DMS 273 (cell line): ENCODE measurements around the gene SYNC.
A peak's percentile ranks its signal among the peaks of the same experiment; 100 is the strongest.

Experiments
- DNase-seq: peaks from one replicate; lab custom pipeline; 2025; ENCODE audit not compliant: unreplicated experiment; lab: John Stamatoyannopoulos, UW

The SYNC gene

DNA sequence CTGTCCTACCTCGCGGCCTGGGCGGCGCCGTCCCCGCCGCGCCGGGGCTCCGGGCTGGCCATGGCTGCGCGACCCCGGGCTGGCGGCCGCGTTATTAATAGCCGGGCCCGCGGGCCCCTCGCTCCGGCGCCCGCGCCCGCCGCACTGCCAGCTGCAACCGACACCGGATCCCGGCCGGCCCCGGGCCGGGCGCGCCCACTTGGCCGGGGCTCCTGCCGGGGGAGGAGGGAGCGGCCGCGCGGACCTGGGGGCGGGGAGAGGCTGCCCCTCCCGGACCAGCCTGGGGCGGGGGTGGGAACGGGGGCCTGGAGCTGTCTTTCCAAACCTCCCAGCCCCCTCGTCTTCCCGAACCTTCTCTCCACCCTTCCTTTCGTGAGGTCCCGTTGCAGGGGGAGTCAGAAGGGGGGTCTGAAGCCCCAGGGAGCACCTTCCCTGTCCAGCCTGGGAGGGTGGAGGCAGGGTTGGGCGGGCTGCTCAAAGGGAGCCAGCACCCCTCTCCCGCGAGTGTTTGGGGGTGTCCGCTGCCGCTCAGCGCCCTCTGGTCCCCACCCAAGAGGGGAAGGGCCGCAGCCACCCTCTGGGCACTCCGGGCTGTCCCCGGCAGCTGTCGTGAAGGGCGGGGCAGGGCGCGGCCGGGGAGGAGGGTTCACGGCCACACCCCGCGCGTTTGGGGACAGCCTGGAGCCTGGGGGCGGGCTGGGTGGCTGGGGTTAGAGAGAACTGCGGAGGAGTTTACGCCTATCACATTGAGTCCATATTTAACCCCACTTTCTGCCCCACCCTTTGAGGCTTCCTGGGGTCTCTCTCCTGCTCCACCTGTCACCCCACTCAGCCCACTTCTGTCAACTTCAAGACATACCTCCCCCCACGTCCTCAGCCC lies at the start of gene SYNC:
TSS of gene SYNC (minus strand) at position 172 of the 880 bp plus-strand sequence. CDS start at position 62, 110 bp downstream.
- DNase-seq: peak; percentile 71

DNA sequence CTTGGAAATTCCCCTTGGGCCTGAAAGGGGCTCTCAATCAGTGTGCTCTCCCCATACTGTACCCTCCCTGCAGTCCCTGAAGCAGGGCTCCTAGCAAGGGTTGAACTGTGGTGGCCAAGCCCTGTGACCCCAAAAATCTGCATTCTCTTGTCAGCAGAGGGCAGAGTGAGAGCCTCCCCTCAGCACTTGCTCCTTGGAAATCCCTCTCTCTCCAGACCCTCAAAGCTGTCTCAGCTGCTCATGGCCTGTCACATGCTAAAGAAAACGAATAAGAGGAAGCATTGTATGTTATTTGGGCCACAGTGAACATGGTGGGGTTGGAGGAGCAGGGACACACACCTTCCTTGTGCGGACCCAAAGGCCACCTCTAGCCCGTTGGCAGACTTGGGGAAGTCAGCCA lies 47.2 kb upstream of the SYNC start:
- no peak for DNase-seq

DNA sequence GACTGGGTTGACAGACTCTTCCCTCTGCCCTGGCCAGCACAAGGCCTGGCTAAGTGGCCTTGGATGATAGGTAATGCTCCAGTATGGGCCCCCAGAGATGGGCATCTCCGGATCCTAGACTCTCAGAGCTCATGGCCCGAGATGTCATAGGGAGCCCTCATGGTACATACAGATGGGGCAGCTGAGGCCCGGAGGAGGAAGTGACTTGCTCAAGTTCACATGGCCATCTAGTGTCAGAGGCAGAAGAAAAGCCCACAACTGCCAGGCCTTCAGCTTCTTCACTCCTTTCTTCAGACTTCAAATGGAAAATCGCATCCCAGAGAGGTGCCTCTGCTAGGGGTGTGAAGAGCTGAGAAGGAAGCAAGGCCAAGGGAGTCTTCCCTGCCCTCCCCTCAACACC lies 46.8 kb upstream of the SYNC start:
- DNase-seq: no peak

DNA sequence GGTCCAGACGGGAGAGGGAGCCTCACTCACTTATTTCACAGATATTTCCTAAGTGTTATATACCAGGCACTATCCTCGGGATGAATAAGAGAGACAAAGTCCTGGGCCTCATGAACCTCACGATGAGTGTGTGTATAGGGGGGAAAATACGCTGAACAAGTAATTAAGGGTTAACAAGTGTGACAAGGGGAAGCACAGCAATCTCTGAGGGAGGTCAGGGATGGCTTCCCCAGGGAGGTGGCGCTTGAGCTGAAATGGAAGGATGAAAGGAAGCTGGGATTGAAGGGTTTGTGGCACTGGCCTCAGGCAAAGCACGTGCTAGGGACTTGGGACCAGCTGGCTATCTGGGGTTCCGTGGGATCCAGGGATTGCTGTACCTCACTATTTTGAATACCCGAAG lies 46.4 kb upstream of the SYNC start:
- no peak for DNase-seq

DNA sequence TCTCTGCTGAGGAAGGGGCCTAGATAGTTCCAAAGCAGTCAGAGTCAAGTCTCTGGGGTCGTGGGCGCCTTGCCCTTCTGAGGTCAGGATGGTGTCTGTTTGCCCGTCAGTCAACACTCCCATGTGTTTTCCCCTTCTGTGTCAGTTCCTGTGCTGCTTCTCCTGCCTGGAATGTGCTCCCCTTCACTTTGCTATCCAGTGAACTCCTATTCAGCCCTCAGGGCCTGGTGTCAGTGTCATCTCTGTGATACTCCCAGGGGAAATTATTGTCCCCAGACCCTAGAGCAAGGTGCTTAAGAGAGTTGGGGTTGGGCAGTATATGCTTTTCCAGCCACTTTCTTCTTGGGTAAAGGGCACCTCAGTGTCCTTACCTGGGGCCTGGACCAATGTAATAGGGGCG lies 45.8 kb upstream of the SYNC start:
- DNase-seq: no peak

DNA sequence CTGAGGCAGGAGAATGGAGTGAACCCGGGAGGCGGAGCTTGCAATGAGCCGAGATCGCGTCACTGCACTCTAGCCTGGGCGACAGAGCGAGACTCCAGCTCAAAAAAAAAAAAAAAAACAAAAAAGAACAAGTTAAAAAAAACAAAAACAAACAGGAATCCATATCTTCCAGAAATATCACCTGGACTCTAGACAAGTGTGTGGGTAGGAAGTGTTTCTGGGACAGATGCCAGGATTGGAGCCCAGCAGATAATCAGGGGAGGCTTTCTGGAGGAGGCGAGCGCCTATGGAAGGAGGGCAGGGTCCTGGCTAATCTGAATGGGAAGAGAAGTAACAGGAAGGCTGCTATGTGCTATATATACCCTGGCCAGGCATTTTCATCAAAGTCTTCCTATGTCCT lies 43.6 kb upstream of the SYNC start:
- no peak for DNase-seq

DNA sequence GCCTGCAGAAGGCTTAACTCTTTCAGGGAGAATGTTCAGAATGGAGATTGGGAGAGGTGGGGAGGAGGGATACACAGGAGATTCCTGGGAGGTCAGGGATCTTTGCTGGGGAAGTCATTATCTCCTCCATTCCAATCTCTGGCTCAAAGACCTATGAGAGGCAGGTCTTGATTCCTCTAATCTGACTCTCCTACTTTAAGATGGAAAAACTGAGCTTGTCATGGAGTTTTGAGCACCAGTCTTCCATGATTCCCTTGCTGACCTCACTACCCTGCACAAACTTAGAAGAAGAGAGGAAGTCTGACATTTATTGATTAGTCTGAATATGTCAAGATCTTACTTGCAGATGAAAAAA lies 41.5 kb upstream of the SYNC start:
- no peak for DNase-seq

DNA sequence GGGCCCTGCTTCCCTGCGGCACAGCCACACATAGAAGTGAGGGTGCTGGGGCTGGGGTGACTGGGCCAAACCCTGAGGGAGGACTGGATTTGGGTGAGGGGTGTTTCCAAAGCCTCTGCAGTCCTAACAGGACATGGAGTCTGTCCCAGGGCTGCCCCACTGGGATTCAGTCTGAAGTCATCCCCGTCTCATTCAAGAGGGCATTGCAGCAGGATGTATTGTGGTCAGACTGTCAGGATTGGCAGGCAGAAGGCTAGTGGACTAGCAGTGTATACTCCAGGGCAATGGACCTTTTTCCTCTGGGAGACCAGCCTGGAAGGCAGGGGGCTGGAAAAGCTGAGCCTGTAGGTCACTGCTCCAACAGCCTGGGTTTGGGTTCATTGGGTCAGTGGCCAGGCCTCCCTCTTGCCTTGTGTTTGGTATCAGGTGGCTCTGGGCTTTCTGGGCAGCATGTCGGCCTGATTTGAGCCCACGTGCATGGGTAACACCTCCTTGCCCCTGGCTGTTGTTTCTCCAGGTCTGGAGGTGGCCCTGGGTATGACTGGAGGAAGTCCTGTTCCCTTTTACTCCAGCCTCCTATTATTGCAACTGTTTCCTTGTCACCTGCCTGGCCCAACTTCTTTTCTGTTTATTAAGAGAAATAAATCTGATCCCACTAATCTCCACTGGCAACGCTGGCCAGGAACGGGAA lies 41.0 kb upstream of the SYNC start:
- DNase-seq: no peak

DNA sequence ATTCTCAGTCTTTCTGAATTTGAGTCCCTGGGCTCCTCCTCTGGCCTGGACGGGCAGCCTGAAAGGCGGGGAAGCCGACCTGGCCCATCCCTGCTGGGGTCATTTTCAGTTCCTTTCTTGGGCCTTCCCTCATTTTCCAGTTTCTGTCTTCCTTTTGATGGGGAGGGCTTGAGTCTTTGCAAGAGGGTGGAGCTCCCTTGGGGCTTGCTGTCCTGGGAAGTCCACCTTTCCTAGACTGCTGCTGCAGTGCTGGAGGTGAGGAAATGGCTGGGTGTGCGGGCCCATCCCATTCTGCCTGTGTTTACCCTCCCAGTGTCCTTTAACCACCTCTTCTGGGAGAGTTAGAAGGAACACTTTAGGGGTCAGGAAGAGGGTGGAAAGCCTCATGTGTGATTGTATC lies 40.4 kb upstream of the SYNC start:
- no peak for DNase-seq

DNA sequence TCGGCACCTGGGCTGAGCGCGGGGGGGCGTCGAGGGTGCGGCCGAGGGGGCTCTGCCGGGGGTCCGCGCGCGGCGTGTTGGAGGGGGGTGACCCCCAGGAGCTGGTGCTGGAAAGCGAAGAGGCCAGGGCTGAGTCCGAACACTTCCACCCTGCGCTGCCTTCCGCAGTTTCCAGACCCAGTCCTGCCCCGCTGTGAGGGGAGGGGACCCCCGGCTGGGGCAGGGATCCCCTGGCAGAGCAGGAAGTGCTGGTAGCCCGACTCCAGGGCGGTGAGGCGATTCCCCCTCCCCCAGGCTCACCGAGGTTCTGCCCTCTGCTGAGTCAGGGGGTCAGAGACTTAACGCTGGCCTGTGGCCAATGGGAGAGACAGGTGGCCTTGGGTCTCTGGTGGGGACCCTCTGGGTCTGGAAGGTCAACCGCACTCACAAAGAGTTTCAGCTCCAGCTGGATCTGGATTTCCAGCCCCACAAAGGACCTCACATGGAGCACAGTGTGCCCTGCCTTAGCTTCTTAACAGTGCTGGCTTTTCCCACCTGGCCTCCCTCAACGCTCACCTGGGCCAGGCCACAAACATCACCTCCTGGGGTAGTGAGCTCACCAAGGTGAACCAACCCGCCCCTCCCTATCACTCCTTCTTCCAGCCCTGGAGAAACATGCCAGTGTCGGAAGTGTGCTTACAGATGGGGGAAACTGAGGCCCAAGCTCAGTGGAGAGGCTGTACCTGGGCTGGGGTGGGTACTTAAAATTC lies 39.8 kb upstream of the SYNC start:
- DNase-seq: no peak

DNA sequence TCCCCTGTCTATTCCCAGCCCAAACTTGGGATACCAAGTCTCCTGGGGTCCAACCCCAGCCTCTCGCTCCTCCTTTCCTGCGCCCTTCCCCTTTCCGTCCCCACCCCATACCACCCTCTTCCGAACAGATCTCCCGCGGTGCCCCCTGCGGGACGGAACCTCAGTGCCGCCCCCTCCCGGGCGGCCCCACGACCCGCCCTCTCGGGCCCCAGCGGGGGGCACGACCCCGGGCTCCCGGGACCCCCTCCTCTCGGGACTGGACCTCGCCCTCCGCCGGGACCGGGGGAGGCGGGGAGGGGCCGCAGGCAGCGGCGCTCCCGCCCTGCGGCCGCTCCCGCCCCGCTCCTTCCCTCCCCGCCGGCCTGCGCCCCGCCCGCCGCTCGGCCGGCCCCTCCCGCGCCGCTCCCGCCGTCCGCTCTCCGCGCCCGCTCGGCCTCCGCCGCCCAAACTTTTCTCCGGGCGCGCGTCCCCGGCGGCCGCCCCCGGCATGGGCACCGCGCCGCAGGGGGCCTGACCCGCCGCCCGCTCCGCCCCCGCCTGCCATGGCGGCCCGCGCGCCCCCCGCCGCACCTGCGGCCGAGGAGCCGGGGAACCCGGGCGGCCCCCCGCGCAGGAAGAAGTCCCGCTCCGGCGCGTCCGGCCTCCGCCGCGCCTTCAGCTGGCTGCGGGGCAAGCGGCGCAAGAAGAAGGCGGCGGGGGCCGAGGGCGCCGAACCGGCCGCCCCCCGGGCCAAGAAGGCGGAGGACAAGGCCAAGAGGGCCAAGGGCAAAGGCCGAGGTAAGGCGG lies 39.0 kb upstream of the SYNC start:
- DNase-seq: peak; percentile 67

DNA sequence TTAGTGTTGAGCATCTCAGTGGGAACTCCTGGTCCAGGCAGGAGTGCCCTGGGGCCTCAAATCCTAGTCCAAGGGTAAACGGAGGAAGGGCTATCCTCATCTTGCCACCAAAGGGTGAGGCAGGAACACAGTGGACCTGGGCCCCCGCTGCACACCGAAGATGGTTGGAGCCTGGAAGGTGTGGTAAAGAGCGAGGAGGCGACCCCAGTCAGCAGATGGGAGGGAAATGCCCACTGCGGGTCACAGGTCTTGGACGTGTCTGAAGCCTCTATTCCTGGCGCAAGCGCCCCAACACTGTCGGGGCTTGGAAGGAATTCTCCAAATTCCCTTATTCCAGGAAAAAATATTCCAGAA lies 38.5 kb upstream of the SYNC start:
- DNase-seq: no peak

DNA sequence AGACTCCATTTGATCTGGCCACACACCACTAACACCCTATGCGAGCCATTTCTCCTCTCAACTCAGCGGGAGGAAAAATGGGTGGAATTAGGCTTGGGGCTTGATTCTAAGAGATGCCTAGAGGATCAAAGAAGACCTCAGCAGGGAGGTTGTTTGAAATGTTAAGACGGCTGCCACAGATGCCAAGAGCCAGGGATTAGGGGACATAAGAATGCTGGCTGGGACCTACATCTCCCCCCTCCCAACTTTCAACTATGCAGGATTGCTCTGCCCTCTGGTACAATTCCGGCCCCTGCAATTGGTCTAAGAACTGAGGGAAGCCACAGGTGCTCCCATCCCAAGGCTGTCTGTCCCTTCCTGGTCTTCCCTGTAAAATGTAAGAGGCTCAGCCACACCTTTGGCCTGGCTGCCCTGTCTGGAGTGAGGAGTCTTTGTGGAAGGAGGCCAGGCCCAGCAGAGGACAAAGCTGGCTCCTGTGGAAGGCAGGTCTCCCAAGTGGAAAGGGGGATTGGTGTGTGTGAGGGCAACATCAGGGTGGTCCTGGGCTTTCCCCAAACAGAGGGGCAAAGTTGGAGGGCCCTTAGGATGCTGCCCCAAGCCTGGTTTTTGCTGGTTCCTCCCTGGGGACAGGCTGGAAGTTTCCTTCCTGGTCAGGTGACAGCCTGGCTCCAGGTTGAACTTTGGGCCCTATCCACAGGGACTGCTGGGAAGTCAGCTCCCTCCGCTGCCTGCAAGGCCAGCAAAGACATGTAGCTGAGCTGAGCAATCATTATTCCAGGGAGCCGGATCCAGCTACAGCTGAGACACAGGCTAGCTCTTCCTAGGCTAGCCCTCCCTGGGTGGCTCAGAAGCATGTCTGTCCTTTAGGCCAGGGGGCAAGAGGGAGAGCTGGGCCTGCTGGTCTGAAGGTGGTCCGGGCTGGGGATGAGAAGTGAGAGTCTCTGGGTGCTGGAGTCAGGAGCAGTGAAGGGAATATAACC lies 34.5 kb upstream of the SYNC start:
- no peak for DNase-seq

DNA sequence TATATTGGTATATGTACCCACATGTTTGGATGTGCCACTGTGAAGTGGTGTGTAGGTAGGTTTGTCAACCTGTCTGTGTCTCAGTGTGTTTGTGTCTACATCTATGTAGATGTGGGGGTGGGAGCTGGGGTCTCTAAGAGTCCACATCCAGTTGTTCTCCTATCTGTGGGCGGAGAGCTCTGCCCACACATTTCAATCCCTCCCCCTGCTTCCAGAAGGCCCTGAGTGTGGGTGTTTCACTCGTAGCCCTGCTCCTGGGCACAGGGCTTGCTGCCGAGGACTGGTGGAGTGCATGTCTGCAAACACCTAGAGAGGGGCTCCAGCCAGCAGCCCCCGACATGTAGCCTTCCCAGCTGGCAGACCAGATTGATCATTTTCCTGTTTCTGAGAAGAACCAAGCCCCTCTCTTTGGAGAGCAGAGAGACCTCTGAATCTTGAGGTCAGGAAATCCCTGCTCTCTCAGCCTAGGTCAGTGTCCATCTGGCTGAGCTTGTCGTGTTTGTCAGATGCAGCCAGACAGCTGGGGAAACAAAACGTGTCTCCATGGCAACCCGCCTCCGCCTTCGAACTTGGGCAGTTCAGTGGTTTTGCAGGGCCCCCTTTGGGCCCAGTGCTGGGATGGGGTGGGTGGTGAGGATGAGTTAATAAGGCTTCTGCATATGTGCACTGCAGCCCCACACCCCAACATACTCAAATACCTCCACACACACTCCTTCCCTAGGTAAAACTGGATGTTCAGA lies 31.2 kb upstream of the SYNC start:
- peak; percentile 62 for DNase-seq

DNA sequence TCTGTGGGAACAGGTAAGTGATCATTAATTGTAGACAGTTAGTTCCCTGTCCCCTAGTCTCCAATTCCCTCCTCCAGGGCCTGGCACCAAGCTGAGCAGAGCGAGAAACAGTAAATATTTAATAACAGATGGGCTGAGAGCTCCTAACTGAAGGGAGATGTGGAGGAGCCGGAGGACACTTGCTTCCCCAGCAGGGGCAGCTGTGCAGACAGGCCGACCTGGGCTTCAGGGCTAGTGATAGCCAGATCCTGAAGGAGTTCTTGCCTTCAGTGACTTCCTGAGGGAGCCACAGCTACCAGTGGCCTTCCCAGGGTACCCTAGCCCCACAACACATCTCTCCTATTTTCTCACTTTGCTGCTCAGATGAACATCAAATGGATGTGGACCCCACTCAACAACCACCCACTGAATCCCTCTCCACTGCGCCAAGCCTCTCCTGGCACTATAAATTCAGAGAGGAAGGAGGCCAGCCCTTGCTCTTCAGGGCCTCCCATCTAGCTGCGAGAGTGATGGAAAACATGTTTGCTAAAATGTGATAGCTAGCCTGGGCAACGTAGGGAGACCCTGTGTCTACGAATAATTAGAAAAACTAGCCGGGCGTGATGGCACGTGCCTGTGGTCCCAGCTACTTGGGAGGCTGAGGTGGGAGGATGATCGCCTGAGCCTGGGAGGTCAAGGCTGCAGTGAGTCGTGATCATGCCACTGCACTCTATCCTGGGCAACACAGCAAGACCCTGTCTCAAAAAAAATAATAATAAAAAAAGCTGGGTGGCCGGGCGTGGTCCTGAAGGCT lies 26.9 kb upstream of the SYNC start:
- DNase-seq: peak; percentile 54

DNA sequence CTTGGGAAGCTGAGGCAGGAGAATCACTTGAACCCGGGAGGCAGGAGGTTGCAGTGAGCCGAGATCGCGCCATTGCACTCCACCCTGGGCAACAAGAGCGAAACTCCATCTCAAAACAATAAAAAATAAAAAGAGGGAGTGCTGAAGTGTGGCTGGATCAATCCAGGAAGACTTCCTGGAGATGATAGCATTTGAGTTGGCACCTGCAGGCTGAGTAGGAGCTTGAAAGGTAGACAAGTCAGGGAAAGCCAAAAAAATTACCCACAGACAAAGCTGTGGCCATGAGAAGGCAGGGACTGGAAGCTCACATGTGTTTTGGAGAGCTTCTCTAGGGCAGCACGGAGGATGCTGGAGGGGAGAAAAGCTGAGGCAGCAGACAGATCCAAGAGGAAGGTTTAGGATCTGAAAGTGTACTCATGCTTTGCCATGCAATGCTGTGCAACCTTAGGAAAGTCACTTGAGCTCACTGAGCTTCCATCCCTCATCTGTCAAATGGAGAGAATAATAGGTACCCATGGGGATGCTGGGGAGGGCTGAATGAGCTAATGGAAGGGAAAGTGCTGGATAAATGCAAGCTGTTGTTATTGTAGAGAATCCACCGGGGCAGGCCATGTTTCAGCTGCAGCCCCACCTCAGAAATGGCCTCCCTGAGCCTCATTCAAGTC lies 26.0 kb upstream of the SYNC start:
- DNase-seq: no peak

DNA sequence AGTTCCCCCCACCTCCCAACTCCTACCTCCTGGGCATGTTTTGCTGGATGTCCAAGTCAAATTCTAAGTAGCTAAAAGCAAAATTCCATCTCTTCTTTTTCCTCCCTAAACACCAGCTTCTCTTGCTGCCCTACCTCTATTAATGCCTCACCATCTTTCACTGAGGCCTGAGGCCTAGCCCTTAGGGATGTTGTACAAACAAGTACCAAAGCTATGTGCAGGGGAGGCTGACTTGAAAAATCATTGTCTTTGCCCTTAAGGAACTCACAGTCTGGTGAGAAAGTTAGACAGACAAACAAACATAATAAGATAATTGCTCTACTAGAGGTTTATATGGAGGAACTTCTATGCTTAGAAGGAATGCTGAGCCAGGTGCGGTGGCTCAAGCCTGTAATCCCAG lies 25.3 kb upstream of the SYNC start:
- no peak for DNase-seq

DNA sequence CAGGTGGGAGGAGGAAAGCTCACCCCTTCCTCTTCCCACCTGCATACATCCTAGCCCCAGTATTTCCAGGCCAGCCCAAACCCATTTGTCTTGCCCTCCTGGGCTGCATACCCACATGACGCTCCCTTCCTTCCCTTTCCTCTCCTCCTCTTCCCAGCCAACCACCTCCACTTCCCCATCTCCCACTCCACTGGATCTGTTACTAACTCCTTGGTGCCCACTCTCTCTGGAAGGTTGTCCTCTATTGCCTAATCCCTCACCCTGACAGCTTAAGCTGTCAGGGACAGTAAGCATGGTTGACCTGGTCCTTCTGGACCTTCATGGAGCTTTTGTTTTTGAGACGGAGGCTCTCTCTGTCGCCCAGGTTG lies 23.0 kb upstream of the SYNC start:
- DNase-seq: no peak
